ENCODE data around the gene FAM221B. TPM values are rescaled to one million over a fixed set of nuclear protein-coding genes. Genes with fewer than 3 reads are reported as not detected.

Gene FAM221B
- total and polyA plus RNA-seq, 9 of the 15 experiments (the other 6 are each of a cell fraction or from before 2014, with no cell fraction given) = 0.01 TPM; not detected in 8

GRCh38 chr9:35798658-35799374 lies 29.7 kb downstream of the FAM221B start (continued):
- TF ChIP-seq, protein P1, sequence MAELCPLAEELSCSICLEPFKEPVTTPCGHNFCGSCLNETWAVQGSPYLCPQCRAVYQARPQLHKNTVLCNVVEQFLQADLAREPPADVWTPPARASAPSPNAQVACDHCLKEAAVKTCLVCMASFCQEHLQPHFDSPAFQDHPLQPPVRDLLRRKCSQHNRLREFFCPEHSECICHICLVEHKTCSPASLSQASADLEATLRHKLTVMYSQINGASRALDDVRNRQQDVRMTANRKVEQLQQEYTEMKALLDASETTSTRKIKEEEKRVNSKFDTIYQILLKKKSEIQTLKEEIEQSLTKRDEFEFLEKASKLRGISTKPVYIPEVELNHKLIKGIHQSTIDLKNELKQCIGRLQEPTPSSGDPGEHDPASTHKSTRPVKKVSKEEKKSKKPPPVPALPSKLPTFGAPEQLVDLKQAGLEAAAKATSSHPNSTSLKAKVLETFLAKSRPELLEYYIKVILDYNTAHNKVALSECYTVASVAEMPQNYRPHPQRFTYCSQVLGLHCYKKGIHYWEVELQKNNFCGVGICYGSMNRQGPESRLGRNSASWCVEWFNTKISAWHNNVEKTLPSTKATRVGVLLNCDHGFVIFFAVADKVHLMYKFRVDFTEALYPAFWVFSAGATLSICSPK (IDR thresholded peaks at IDR 0.05; ENCODE audit: borderline replicate concordance) = no peak
- peak in 1 of 2 experiments; percentile 18; a peak in 1 of 4 replicates for TF ChIP-seq RCOR1 (IDR thresholded peaks at IDR 0.05; ENCODE audit: borderline replicate concordance in 1 of 2, low read depth in 2 of 2, low read length in 2 of 2)
- TF ChIP-seq NR1H2 (CRISPR knock-in tag; IDR thresholded peaks at IDR 0.05) = no peak
- TF ChIP-seq CHD4 (IDR thresholded peaks at IDR 0.05; ENCODE audit: insufficient read depth, insufficient replicate concordance, low read depth, low read length, poor library complexity, severe bottlenecking) = no peak
- no peak for TF ChIP-seq CBX3 (IDR thresholded peaks at IDR 0.05; ENCODE audit: borderline replicate concordance in 1 of 2, low read length in 2 of 2)
- no peak for TF ChIP-seq ZNF212 (CRISPR knock-in tag; IDR thresholded peaks at IDR 0.05)
- peak; percentile 65 for TF ChIP-seq TOE1 (IDR thresholded peaks at IDR 0.05; ENCODE audit: borderline replicate concordance)
- TF ChIP-seq TOE1 (CRISPR knock-in tag; IDR thresholded peaks at IDR 0.05; ENCODE audit: borderline replicate concordance, low read depth) = no peak
- TF ChIP-seq, protein P2, sequence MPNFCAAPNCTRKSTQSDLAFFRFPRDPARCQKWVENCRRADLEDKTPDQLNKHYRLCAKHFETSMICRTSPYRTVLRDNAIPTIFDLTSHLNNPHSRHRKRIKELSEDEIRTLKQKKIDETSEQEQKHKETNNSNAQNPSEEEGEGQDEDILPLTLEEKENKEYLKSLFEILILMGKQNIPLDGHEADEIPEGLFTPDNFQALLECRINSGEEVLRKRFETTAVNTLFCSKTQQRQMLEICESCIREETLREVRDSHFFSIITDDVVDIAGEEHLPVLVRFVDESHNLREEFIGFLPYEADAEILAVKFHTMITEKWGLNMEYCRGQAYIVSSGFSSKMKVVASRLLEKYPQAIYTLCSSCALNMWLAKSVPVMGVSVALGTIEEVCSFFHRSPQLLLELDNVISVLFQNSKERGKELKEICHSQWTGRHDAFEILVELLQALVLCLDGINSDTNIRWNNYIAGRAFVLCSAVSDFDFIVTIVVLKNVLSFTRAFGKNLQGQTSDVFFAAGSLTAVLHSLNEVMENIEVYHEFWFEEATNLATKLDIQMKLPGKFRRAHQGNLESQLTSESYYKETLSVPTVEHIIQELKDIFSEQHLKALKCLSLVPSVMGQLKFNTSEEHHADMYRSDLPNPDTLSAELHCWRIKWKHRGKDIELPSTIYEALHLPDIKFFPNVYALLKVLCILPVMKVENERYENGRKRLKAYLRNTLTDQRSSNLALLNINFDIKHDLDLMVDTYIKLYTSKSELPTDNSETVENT (CRISPR knock-in tag; IDR thresholded peaks at IDR 0.05) = no peak
- no peak for TF ChIP-seq SREBF1 (IDR thresholded peaks at IDR 0.05; ENCODE audit: borderline replicate concordance, low read depth, low read length)
- no peak for TF ChIP-seq POLR2A (conservative IDR thresholded peaks at IDR 0.05)
- TF ChIP-seq ZNF584 (CRISPR knock-in tag; IDR thresholded peaks at IDR 0.05; ENCODE audit: low read depth) = no peak
- peak; percentile 91 for TF ChIP-seq MAFG (tag; conservative IDR thresholded peaks at IDR 0.05)
- no peak for TF ChIP-seq ZBTB34 (CRISPR knock-in tag; IDR thresholded peaks at IDR 0.05)
- no peak for TF ChIP-seq ZNF586 (CRISPR knock-in tag; conservative IDR thresholded peaks at IDR 0.05)
- TF ChIP-seq NEUROD1 (IDR thresholded peaks at IDR 0.05; ENCODE audit: borderline replicate concordance, low read depth, low read length, partially characterized antibody) = no peak
- TF ChIP-seq MTA2 (IDR thresholded peaks at IDR 0.05; ENCODE audit: low read depth) = no peak
- no peak for TF ChIP-seq HSF4 (CRISPR knock-in tag; IDR thresholded peaks at IDR 0.05; ENCODE audit: borderline replicate concordance)
- TF ChIP-seq CXXC5 (CRISPR knock-in tag; IDR thresholded peaks at IDR 0.05) = no peak
- no peak for TF ChIP-seq NELFE (IDR thresholded peaks at IDR 0.05; ENCODE audit: insufficient read depth, insufficient read length)
- no peak for TF ChIP-seq SLC30A9 (CRISPR knock-in tag; IDR thresholded peaks at IDR 0.05)
- TF ChIP-seq PRMT5 (CRISPR knock-in tag; IDR thresholded peaks at IDR 0.05) = no peak
- no peak for TF ChIP-seq SMAD1 (IDR thresholded peaks at IDR 0.05; ENCODE audit: low read depth, low read length, partially characterized antibody)
- peak; percentile 9 for TF ChIP-seq PHF20 (IDR thresholded peaks at IDR 0.05; ENCODE audit: partially characterized antibody)
- peak; percentile 94 for TF ChIP-seq NFE2 (IDR thresholded peaks at IDR 0.05; ENCODE audit: low read depth)

Measured in K562 (cell line).